Heart left ventricle (tissue), 16 donors: ENCODE results near the gene CDKN1C. TPM values are rescaled to one million over a fixed set of nuclear protein-coding genes. Genes with fewer than 3 reads are reported as not detected.

Source experiments
- ATAC-seq, 4 donors: fragments of 200-7000 bp; cut with Tn5 transposase; one replicate each; pipeline ENCODE4 v1.9.1; 2020 to 2022; ENCODE audit warnings: moderate library complexity in 4 of 4, mild to moderate bottlenecking in 3 of 4, moderate number of reproducible peaks in 1 of 4
- DNase-seq, 5 donors: peaks; one replicate each; pipeline ENCODE4 v3.0.0-alpha.2; 2020
- H3K27ac ChIP-seq, 12 donors: fragments of 200-600 bp; sonication (generic) in 4 of 12; one replicate each; pipeline versions ENCODE4 v1.5.0 to v1.8.0; 2016 to 2022; ENCODE audit warnings: mild to moderate bottlenecking in 2 of 12
- H3K27me3 ChIP-seq, 9 donors: fragments of 200-600 bp; sonication (generic) in 2 of 9; one replicate each; pipeline versions ENCODE4 v1.5.1 to v1.8.0; 2016 to 2022; ENCODE audit warnings: mild to moderate bottlenecking in 3 of 9
- H3K36me3 ChIP-seq, 9 donors: fragments of 200-600 bp; sonication (generic) in 2 of 9; one replicate each; pipeline versions ENCODE4 v1.5.0 to v1.8.0; 2018 to 2022; ENCODE audit warnings: mild to moderate bottlenecking in 2 of 9
- H3K4me1 ChIP-seq, 12 donors: fragments of 200-600 bp; sonication (generic) in 4 of 12; one replicate each; pipeline versions ENCODE4 v1.5.0 to v1.8.0; 2016 to 2022; ENCODE audit warnings: mild to moderate bottlenecking in 3 of 12
- H3K4me3 ChIP-seq, 12 donors: fragments of 200-600 bp; sonication (generic) in 4 of 12; one replicate each; pipeline versions ENCODE4 v1.5.0 to v1.8.0; 2017 to 2022; ENCODE audit warnings: mild to moderate bottlenecking in 9 of 12, moderate library complexity in 4 of 12
- H3K9me3 ChIP-seq, 12 donors: fragments of 200-600 bp; sonication (generic) in 4 of 12; one replicate each; pipeline versions ENCODE4 v1.5.0 to v1.8.0; 2016 to 2022; ENCODE audit warnings: mild to moderate bottlenecking in 1 of 12
- POLR2A ChIP-seq, 2 donors: fragments of 450-650 bp; IDR thresholded peaks; one replicate each; pipeline ENCODE4 v1.6.1; 2017; ENCODE audit warnings: antibody characterized with exemption in 2 of 2, mild to moderate bottlenecking in 2 of 2, moderate library complexity in 2 of 2
- WGBS, 4 donors: extraction: QIAGEN DNeasy Blood & Tissue Kit in 2 of 4; methylation state at CpG; one replicate each; pipeline versions ENCODE4 v1.1.5 to v1.1.7; 2013 to 2018; 5-methylcytosine and 5-hydroxymethylcytosine counted together
- intact Hi-C, 10 donors: fragments of 100-400 bp; cut with DNase I; formaldehyde crosslinking; loops; one replicate each; pipeline versions ENCODE4 v1.11.1 to v1.14.2; 2022
- polyA plus RNA-seq, 2 donors: library from polyadenylated mRNA; stranded (reverse); fragments of 200-250 nt; gene quantifications; one replicate each; pipeline ENCODE4 v1.2.3, GENCODE V29; 2013
- total RNA-seq, 9 donors: library from RNA; depleted of rRNA in 2 of 9; stranded (reverse); fragments of >200 nt in 2 of 9; fragmentation: NEBNext Ultra II Directional in 3 of 9; extraction: Animal tissue kit (Norgen Biotek cat#: 25700) in 3 of 9; gene quantifications; one replicate each; pipeline versions ENCODE4 v1.1.0 to v1.2.4, GENCODE V29; 2016 to 2023
- TF ChIP-seq, protein P1 (sequence below), 12 donors: fragments of 200-600 bp; sonication (generic) in 4 of 12; IDR thresholded peaks; one replicate each; pipeline versions ENCODE4 v1.5.0 to v1.8.0; 2018 to 2022; ENCODE audit warnings: antibody characterized with exemption in 12 of 12, mild to moderate bottlenecking in 5 of 12
- donor health status: ischemic (EF 13 %, LVEDD 7.1; RV severe dilation, severe dysfunction).
- donor health status: healthy with polysubstance abuse.
- donor health status: DM: no; HTN: yes; CAD: no.
- donor health status: DM: no; HTN: no; CAD: no.
- donor health status: ischemic (EF 25% LVEDD 6.9; RV normal size, moderate dysfunction).
- donor health status: ischemic (EF 25% LVEDD 5.7; RV mildly dilated, moderate dysfunction).
- donor health status: healthy.
- donor health status: DM: yes; HTN: yes; CAD: no.
- donor health status: ischemic (EF 35%, LVEDD 5.7; RV mildly dilated, moderate dysfunction).
- donor health status: nonischemic (EF 11% LVEDD 7.7; RV severe dilation, severe dysfunction).
- donor health status: DM: yes; HTN: yes; CAD: no.
- donor health status: PGD.
- donor health status: ischemic (EF 29% LVEDD 5.4; RV normal size, mild dysfunction).
- donor health status: nonischemic (EF 23%, LVEDD 6.1; RV moderate dilation, normal function).

CDKN1C gene
- total and polyA plus RNA-seq, 11 donors: 18.8 to 42.5 (median 33.4) TPM

DNA sequence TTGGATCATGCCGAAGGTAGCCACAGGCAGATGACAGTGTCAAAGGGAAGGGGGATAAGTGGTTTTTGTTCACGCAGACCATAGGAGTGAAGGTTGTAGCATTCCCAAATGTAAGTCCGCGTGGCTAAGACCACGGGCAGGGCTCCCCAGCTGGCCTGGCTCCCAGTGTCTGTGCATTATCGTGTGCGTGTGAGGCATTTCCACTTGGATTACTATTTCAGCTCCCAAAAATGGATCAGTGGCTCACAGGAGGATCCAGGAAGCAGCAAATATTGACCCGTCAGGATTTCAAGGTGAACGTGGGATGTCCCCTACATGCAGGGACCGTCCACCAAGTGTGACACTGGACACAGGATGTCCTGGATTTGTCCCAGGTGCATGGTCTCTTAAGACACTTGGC is 10.6 kb downstream of the CDKN1C start:
- Histone ChIP-seq H3K9me3 (peaks cover 0 to 16% (median 0%) of the 10 kb centered on the region in 12 donors), H3K4me1 (peaks cover 0 to 9% (median 0%) of the 10 kb centered on the region in 12 donors), H3K4me3 (no peak overlapping the region), H3K27me3 (peaks cover 0 to 20% (median 9%) of the 10 kb centered on the region in 9 donors), H3K36me3 (no peaks in the 10 kb centered on the region), H3K27ac (no peak overlapping the region)
- no peak for DNase-seq
- WGBS, 4 donors: 87 to 94% (median 91%) methylated on average over 10 of the region's 10 CpGs
- intact Hi-C loops: loop anchor here in 2 of 10 donors (5.0 to 10.0 kb wide), 2 partner anchors 33 to 60 kb away; no protein-coding TSS in a partner anchor
- TF ChIP-seq, protein P1, sequence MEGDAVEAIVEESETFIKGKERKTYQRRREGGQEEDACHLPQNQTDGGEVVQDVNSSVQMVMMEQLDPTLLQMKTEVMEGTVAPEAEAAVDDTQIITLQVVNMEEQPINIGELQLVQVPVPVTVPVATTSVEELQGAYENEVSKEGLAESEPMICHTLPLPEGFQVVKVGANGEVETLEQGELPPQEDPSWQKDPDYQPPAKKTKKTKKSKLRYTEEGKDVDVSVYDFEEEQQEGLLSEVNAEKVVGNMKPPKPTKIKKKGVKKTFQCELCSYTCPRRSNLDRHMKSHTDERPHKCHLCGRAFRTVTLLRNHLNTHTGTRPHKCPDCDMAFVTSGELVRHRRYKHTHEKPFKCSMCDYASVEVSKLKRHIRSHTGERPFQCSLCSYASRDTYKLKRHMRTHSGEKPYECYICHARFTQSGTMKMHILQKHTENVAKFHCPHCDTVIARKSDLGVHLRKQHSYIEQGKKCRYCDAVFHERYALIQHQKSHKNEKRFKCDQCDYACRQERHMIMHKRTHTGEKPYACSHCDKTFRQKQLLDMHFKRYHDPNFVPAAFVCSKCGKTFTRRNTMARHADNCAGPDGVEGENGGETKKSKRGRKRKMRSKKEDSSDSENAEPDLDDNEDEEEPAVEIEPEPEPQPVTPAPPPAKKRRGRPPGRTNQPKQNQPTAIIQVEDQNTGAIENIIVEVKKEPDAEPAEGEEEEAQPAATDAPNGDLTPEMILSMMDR (IDR thresholded peaks at IDR 0.05): no peak
- TF ChIP-seq POLR2A (IDR thresholded peaks at IDR 0.05): no peak
- ATAC-seq: no peak

DNA sequence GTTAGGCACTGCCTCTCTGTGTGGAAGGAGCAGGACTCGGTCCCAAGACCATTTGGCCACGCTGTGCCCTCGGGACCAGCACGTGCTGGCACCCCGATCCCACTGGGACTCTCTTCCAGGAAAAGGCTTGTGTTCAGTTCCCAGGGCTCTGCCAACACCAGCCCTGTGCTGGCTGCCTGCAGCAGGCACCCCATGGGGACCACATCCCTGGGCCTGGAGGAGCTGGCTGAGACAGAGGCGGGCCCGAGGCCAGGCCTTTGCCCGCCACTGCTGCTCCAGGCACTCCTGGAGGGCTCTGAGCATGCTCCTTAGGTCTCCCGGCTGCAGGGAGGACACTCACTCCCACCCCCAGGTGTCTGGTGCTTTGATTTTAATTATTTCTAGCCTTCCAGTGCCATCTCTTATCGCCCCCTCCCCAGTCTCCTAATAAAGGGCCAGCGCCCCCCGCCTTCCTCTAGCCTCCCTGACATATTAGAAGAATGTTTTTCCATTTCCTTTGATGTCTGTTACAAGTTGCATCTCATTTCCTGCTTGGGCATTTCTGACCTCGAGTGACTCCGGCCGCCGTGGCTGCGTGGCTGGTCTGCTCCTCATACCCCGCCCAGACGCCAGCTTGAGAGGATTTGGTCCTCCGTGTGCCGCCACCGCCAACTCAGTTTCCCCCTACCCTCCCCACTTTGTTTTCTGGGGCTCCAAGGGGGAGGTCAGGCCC is 14.4 kb downstream of the CDKN1C start:
- TF ChIP-seq POLR2A (IDR thresholded peaks at IDR 0.05): no peak
- Histone ChIP-seq H3K4me1 (peaks cover 0 to 21% (median 4%) of the 10 kb centered on the region in 12 donors), H3K27me3 (peaks cover 11 to 44% (median 19%) of the 10 kb centered on the region in 9 donors), H3K9me3 (peaks cover 0 to 7% (median 0%) of the 10 kb centered on the region in 12 donors), H3K4me3 (no peak overlapping the region), H3K27ac (no peak overlapping the region), H3K36me3 (no peaks in the 10 kb centered on the region)
- intact Hi-C loops: loop anchor here in 1 of 10 donors (10.0 kb wide), 1 partner anchor 56 kb away; no protein-coding TSS in a partner anchor
- 61 to 73% (median 69%) methylated on average over 22 of the region's 22 CpGs for WGBS, 4 donors
- ATAC-seq: peak in 1 of 4 donors; percentile 22
- no peak for DNase-seq

DNA sequence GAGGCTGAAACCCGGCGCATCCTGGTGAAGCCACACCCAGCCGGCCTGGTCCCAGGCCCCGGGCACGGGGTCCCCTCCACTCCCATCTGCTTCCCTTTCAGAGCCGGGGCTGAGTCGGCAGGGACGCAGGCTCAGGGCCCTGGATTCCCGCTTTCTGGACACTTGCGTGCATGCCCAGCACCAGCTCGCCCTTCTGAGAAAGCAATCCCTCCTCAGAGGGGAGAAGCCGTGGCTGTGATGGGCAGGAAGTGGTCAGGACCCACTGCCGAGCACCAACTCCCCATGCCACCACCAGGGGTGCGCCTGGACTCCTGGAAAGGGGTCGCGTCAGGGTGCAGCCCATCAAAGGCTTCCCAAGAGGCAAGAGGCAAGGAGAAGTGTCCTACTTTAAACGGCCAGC is 15.1 kb downstream of the CDKN1C start:
- peaks cover 11 to 44% (median 19%) of the 10 kb centered on the region in 9 donors for H3K27me3 ChIP-seq
- no peaks in the 10 kb centered on the region for H3K36me3 ChIP-seq
- peaks cover 0 to 6% (median 0%) of the 10 kb centered on the region in 12 donors for H3K9me3 ChIP-seq
- 74 to 84% (median 77%) methylated on average over 13 to 17 of the region's 17 CpGs for WGBS, 4 donors
- no peak for TF ChIP-seq POLR2A (IDR thresholded peaks at IDR 0.05)
- TF ChIP-seq, protein P1 (IDR thresholded peaks at IDR 0.05): no peak
- intact Hi-C loops: loop anchor here in 1 of 10 donors (10.0 kb wide), 1 partner anchor 56 kb away; no protein-coding TSS in a partner anchor
- no peak for ATAC-seq
- no peak for DNase-seq
- no peak overlapping the region for H3K4me3 ChIP-seq
- H3K4me1 ChIP-seq: peaks cover 0 to 21% (median 4%) of the 10 kb centered on the region in 12 donors
- H3K27ac ChIP-seq: no peak overlapping the region

DNA sequence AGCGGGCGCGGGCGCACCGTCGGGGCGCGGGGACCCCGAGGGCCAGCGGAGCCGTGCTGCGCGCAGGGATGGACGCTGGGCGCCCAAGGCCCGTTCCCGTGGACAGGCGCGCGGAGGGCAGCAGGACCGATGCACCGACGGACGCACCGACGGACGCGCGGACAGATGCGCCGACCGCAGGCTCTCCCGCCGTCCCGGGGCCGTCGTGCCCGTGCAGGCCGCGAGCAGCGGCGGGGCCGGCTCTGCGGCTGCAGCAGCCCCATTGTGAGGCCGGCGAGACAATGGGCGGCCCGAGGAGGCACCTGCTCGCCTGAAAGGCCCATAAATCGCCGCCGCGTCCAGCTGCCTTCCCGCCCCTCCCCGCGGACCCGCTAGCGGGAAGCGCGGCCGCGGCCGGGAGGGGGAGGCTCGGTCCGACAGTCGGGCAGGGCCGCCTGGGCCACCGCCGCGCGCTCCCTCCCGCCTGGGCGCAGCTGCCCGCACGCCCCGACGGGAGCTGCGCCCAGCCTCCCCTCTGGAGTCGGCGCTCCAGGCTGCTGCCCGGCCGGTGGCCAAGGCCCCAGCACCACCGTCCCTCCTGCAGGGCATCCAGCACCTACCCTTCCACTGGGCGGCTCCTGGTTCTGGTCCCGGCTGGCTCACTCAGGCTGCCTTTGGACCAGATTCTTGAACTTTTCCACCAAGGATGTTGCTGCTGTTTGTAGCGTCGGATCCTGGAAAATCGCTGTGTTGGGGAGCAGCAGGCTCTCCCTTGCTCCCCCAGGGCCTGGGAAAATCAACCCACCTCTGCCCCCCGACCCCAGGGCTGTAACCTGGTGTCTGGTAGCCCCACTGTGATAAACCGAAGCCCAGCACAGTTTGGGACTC is 15.8 kb downstream of the CDKN1C start:
- intact Hi-C loops: loop anchor here in 2 of 10 donors (10.0 kb wide), 1 partner anchor 55 kb away; no protein-coding TSS in a partner anchor
- ATAC-seq (no peak), DNase-seq (no peak)
- Histone ChIP-seq H3K4me3 (no peak overlapping the region), H3K36me3 (no peaks in the 10 kb centered on the region), H3K27ac (no peak overlapping the region), H3K27me3 (peaks cover 11 to 44% (median 19%) of the 10 kb centered on the region in 9 donors), H3K4me1 (peaks cover 0 to 21% (median 4%) of the 10 kb centered on the region in 12 donors), H3K9me3 (no peaks in the 10 kb centered on the region)
- 20 to 71% (median 34%) methylated on average over 4 to 90 of the region's 90 CpGs for WGBS, 4 donors
- TF ChIP-seq POLR2A (IDR thresholded peaks at IDR 0.05): no peak
- TF ChIP-seq, protein P1 (IDR thresholded peaks at IDR 0.05): no peak
